Keratinocyte (primary cell): ENCODE measurements around the gene LALBA. TPM values are rescaled to one million over a fixed set of nuclear protein-coding genes. Genes with fewer than 3 reads are reported as not detected.

Experiments
- DNase-seq: peaks from one replicate; pipeline ENCODE4 v3.0.0-alpha.2; 2011; ENCODE audit warnings: low read depth, missing footprints, low spot score
- FAIRE-seq: peaks from 2 replicates; lab custom pipeline; 2011; peaks lifted over from hg19 to GRCh38; lab: Jason Lieb, UNC
- H2AFZ ChIP-seq: 2 replicates; pipeline ENCODE4 v1.6.0; 2012; ENCODE audit warnings: low read length, control low read depth, inconsistent platforms; ENCODE audit not compliant: control insufficient read depth
- H3K27ac ChIP-seq: 2 replicates; pipeline ENCODE4 v1.5.1; 2011; ENCODE audit warnings: low read length; ENCODE audit not compliant: control insufficient read depth, insufficient read depth
- H3K27me3 ChIP-seq: 3 replicates; pipeline ENCODE4 v1.6.0; 2011; ENCODE audit warnings: low read length; ENCODE audit not compliant: control insufficient read depth, insufficient read depth; ENCODE audit errors: extremely low read depth
- H3K36me3 ChIP-seq, 2 experiments: 2 replicates in 1 of 2; 3 replicates in 1 of 2; pipeline ENCODE4 v1.5.1; 2011; ENCODE audit warnings: low read length in 2 of 2, mild to moderate bottlenecking in 1 of 2; ENCODE audit not compliant: control insufficient read depth in 2 of 2, insufficient read depth in 2 of 2; ENCODE audit errors: extremely low read depth in 1 of 2
- H3K4me1 ChIP-seq: 3 replicates; pipeline ENCODE4 v1.5.1; 2011; ENCODE audit warnings: low read length; ENCODE audit not compliant: control insufficient read depth, insufficient read depth; ENCODE audit errors: extremely low read depth
- H3K4me2 ChIP-seq: 3 replicates; pipeline ENCODE4 v1.6.0; 2011; ENCODE audit warnings: low read depth, low read length; ENCODE audit not compliant: control insufficient read depth, insufficient read depth; ENCODE audit errors: extremely low read depth
- H3K4me3 ChIP-seq, 3 experiments: fragments of 200-600 bp in 1 of 3; sonication (generic) in 1 of 3; 2 replicates in 2 of 3; 3 replicates in 1 of 3; pipeline ENCODE4 v1.5.1; 2011 to 2016; ENCODE audit warnings: low read length in 3 of 3, mild to moderate bottlenecking in 3 of 3, control low read depth in 2 of 3, inconsistent platforms in 1 of 3, low read depth in 1 of 3, mixed read lengths in 1 of 3, mixed run types in 1 of 3, moderate library complexity in 1 of 3; ENCODE audit not compliant: control insufficient read depth in 2 of 3, insufficient read depth in 2 of 3; ENCODE audit errors: extremely low read depth in 1 of 3
- H3K79me2 ChIP-seq: 2 replicates; pipeline ENCODE4 v1.6.0; 2012; ENCODE audit warnings: low read length; ENCODE audit not compliant: control insufficient read depth, insufficient read depth
- H3K9ac ChIP-seq: 3 replicates; pipeline ENCODE4 v1.6.0; 2011; ENCODE audit warnings: low read length; ENCODE audit not compliant: control insufficient read depth, insufficient read depth; ENCODE audit errors: extremely low read depth
- H3K9me1 ChIP-seq: 3 replicates; pipeline ENCODE4 v1.6.0; 2011; ENCODE audit warnings: low read length; ENCODE audit not compliant: control insufficient read depth, insufficient read depth; ENCODE audit errors: extremely low read depth
- H3K9me3 ChIP-seq: 2 replicates; pipeline ENCODE4 v1.5.1; 2012; ENCODE audit warnings: low read depth, low read length; ENCODE audit not compliant: control insufficient read depth
- H4K20me1 ChIP-seq: 3 replicates; pipeline ENCODE4 v1.6.0; 2011; ENCODE audit warnings: low read length; ENCODE audit not compliant: control insufficient read depth, insufficient read depth; ENCODE audit errors: extremely low read depth
- CTCF ChIP-seq, 3 experiments: IDR thresholded peaks in 1 of 3; conservative IDR thresholded peaks in 1 of 3; optimal IDR thresholded peaks in 1 of 3; 2 replicates in 2 of 3; 3 replicates in 1 of 3; pipeline versions ENCODE3 to v1.5.1; 2011; ENCODE audit warnings: low read length in 3 of 3, mild to moderate bottlenecking in 3 of 3, moderate library complexity in 2 of 3, control low read depth in 1 of 3, inconsistent platforms in 1 of 3; ENCODE audit not compliant: insufficient read depth in 2 of 3; ENCODE audit errors: extremely low read depth in 1 of 3
- EZH2 ChIP-seq: IDR thresholded peaks from one replicate; pipeline ENCODE4 v1.6.1; 2012; ENCODE audit warnings: inconsistent platforms, mild to moderate bottlenecking, low read length, moderate library complexity
- dilution Hi-C: fragments of 300-500 bp; cut with MboI; formaldehyde crosslinking; loops from one replicate; pipeline ENCODE4 v1.7.0; 2020; ENCODE audit warnings: low sequenced_read_pairs; ENCODE audit not compliant: extremely low pct_ligation_motif_present
- polyA plus RNA-seq, 5 experiments: library from polyadenylated mRNA; depleted of rRNA in 3 of 5; stranded (reverse) in 3 of 5; stranded (forward) in 1 of 5; unstranded in 1 of 5; fragments of >200 nt; gene quantifications; 1 replicate in 1 of 5; 2 replicates in 3 of 5; 3 replicates in 1 of 5; pipeline versions ENCODE4 v1.2.1 to v1.2.3, GENCODE V29; 2011 to 2012; ENCODE audit warnings: missing spikeins in 2 of 5, low read depth in 1 of 5, low replicate concordance in 1 of 5

LALBA gene
- polyA plus RNA-seq, 1 donor (not counting 4 experiments of a cell fraction or from before 2014, with no cell fraction given) = not detected

- no peak overlapping the region for H3K27ac ChIP-seq
- no peaks in the 10 kb centered on the region for H3K79me2 ChIP-seq
- H3K27me3 ChIP-seq = no peaks in the 10 kb centered on the region
- dilution Hi-C loops = no loop called here
- H3K36me3 ChIP-seq = no peaks in the 10 kb centered on the region
- no peaks in the 10 kb centered on the region for H4K20me1 ChIP-seq
- H3K9me1 ChIP-seq = no peaks in the 10 kb centered on the region
- H3K9ac ChIP-seq = no peak overlapping the region
- FAIRE-seq (no peak), DNase-seq (no peak)
- TF ChIP-seq EZH2 (no peak), CTCF (optimal IDR thresholded peaks at IDR 0.05 in 1 of 3, IDR thresholded peaks at IDR 0.05 in 1 of 3, conservative IDR thresholded peaks at IDR 0.05 in 1 of 3; ENCODE audit: extremely low read depth in 1 of 3, insufficient read depth in 2 of 3, low read length in 3 of 3) (no peak)
- H3K4me2 ChIP-seq = no peak overlapping the region
- peaks cover 6% of the 10 kb centered on the region for H3K4me1 ChIP-seq
- H2AFZ ChIP-seq = no peak overlapping the region
- no peak overlapping the region for H3K4me3 ChIP-seq
- no peaks in the 10 kb centered on the region for H3K9me3 ChIP-seq
Measured at GRCh38 chr12:48536602-48537001, 33.2 kb downstream of the LALBA start.

DNA sequence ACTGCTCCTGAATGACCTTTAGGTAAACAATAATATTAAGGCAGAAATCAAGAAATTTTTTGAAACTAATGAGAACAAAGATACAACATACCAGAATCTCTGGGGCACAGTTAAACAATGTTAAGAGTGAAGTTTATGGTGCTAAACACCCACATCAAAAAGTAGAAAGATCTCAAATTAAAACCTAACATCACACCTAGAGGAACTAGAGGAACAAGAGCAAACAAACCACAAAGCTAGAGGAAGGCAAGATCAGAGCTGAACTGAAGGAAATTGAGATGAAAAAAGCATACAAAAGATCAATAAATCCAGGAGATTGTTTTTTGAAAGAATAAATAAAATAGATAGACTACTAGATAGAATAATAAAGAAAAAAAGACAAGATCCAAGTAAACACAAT is 37.2 kb downstream of the LALBA start:
- Histone ChIP-seq H3K9me1 (no peaks in the 10 kb centered on the region), H4K20me1 (no peaks in the 10 kb centered on the region), H3K79me2 (no peaks in the 10 kb centered on the region), H3K4me1 (no peaks in the 10 kb centered on the region), H3K36me3 (no peaks in the 10 kb centered on the region), H3K9ac (no peak overlapping the region), H2AFZ (no peak overlapping the region), H3K4me2 (no peak overlapping the region), H3K9me3 (no peaks in the 10 kb centered on the region), H3K27me3 (no peaks in the 10 kb centered on the region), H3K4me3 (no peak overlapping the region), H3K27ac (no peak overlapping the region)
- DNase-seq (no peak), FAIRE-seq (no peak)
- dilution Hi-C loops = no loop called here
- TF ChIP-seq CTCF (optimal IDR thresholded peaks at IDR 0.05 in 1 of 3, IDR thresholded peaks at IDR 0.05 in 1 of 3, conservative IDR thresholded peaks at IDR 0.05 in 1 of 3; ENCODE audit: extremely low read depth in 1 of 3, insufficient read depth in 2 of 3, low read length in 3 of 3) = no peak
- no peak for TF ChIP-seq EZH2
